ENCODE data around the gene LRRTM2.

GRCh38 chr5:138870611-138871010, 4.5 kb downstream of the LRRTM2 start:
- TF ChIP-seq CTCF (IDR thresholded peaks at IDR 0.05; ENCODE audit: low read length), result no peak
- TF ChIP-seq EZH2 (IDR thresholded peaks at IDR 0.05; ENCODE audit: borderline replicate concordance, low read length), result no peak
